IPS DF 6.9 (cell line): Measurements from ENCODE around the gene TRDMT1.

Source experiments
- DNase-seq: peaks from one replicate; pipeline ENCODE4 v3.0.0-alpha.2; 2013; ENCODE audit warnings: low read depth, low spot score
- H3K27ac ChIP-seq: one replicate; pipeline ENCODE4 v1.5.1; 2013; ENCODE audit warnings: low read length, control low read depth
- H3K27me3 ChIP-seq: 2 replicates; pipeline ENCODE4 v1.6.1; 2013; ENCODE audit warnings: mild to moderate bottlenecking, low read length; ENCODE audit not compliant: control insufficient read depth, insufficient read depth
- H3K36me3 ChIP-seq: 2 replicates; pipeline ENCODE4 v1.6.1; 2013; ENCODE audit warnings: low read length; ENCODE audit not compliant: control insufficient read depth, insufficient read depth
- H3K4me1 ChIP-seq: 2 replicates; pipeline ENCODE4 v1.6.1; 2013; ENCODE audit warnings: low read length; ENCODE audit not compliant: control insufficient read depth, insufficient read depth
- H3K4me3 ChIP-seq: 2 replicates; pipeline ENCODE4 v1.5.1; 2013; ENCODE audit warnings: mild to moderate bottlenecking, low read length
- H3K9me3 ChIP-seq: 2 replicates; pipeline ENCODE4 v1.6.1; 2013; ENCODE audit warnings: low read length, inconsistent platforms; ENCODE audit not compliant: control insufficient read depth, insufficient read depth
- WGBS: extraction: QIAGEN DNeasy Blood & Tissue Kit; methylation state at CpG from one replicate; pipeline ENCODE4 v1.1.7; 2013; ENCODE audit warnings: mixed read lengths, missing lambda C conversion rate; ENCODE audit not compliant: insufficient read length, insufficient coverage; 5-methylcytosine and 5-hydroxymethylcytosine counted together

The TRDMT1 gene

GRCh38 chr10:17155826-17156225, 45.6 kb downstream of the TRDMT1 start:
- no peaks in the 10 kb centered on the region for H3K27me3 ChIP-seq
- H3K27ac ChIP-seq = no peak overlapping the region
- no peaks in the 10 kb centered on the region for H3K4me1 ChIP-seq
- H3K36me3 ChIP-seq = no peaks in the 10 kb centered on the region
- H3K4me3 ChIP-seq = no peak overlapping the region
- no peak for DNase-seq
- H3K9me3 ChIP-seq = no peaks in the 10 kb centered on the region

- no peak for DNase-seq
- no peaks in the 10 kb centered on the region for H3K36me3 ChIP-seq
- no peak overlapping the region for H3K4me3 ChIP-seq
- H3K27me3 ChIP-seq = no peaks in the 10 kb centered on the region
- H3K9me3 ChIP-seq = no peaks in the 10 kb centered on the region
- H3K27ac ChIP-seq = no peak overlapping the region
- no peaks in the 10 kb centered on the region for H3K4me1 ChIP-seq
Observed at GRCh38 chr10:17154116-17154515, 47.4 kb downstream of the TRDMT1 start.

GRCh38 chr10:17153321-17153720, 48.2 kb downstream of the TRDMT1 start:
- H3K36me3 ChIP-seq = no peaks in the 10 kb centered on the region
- no peaks in the 10 kb centered on the region for H3K4me1 ChIP-seq
- H3K4me3 ChIP-seq = no peak overlapping the region
- DNase-seq = no peak
- H3K27ac ChIP-seq = no peak overlapping the region
- H3K27me3 ChIP-seq = no peaks in the 10 kb centered on the region
- no peaks in the 10 kb centered on the region for H3K9me3 ChIP-seq
- no CpG with 5 or more reads among the region's 5 CpGs for WGBS

- Histone ChIP-seq H3K4me1 (0 out of 2 replicates have a peak, but pooled peaks cover 1% of the 10 kb centered on the region), H3K9me3 (no peaks in the 10 kb centered on the region), H3K4me3 (no peak overlapping the region), H3K36me3 (no peaks in the 10 kb centered on the region), H3K27ac (no peak overlapping the region), H3K27me3 (no peaks in the 10 kb centered on the region)
- WGBS = no CpG with 5 or more reads among the region's 1 CpG
- DNase-seq = no peak
Observed at GRCh38 chr10:17151716-17152115, 49.8 kb downstream of the TRDMT1 start.

- H3K4me1 ChIP-seq = 0 out of 2 replicates have a peak, but pooled peaks cover 1% of the 10 kb centered on the region
- no peaks in the 10 kb centered on the region for H3K9me3 ChIP-seq
- no peak overlapping the region for H3K4me3 ChIP-seq
- H3K27me3 ChIP-seq = no peaks in the 10 kb centered on the region
- no peak for DNase-seq
- WGBS = no CpG with 5 or more reads among the region's 5 CpGs
- H3K27ac ChIP-seq = no peak overlapping the region
- H3K36me3 ChIP-seq = no peaks in the 10 kb centered on the region
Observed at GRCh38 chr10:17147884-17148489, 53.5 kb downstream of the TRDMT1 start.

- no CpG with 5 or more reads among the region's 3 CpGs for WGBS
- Histone ChIP-seq H3K9me3 (no peaks in the 10 kb centered on the region), H3K27me3 (no peaks in the 10 kb centered on the region), H3K27ac (no peak overlapping the region), H3K4me3 (no peak overlapping the region), H3K4me1 (0 out of 2 replicates have a peak, but pooled peaks cover 1% of the 10 kb centered on the region), H3K36me3 (no peaks in the 10 kb centered on the region)
- DNase-seq = no peak
Observed at GRCh38 chr10:17146892-17147291, 54.6 kb downstream of the TRDMT1 start.

GRCh38 chr10:17145239-17145638, 56.2 kb downstream of the TRDMT1 start:
- no peak for DNase-seq
- Histone ChIP-seq H3K36me3 (no peaks in the 10 kb centered on the region), H3K4me3 (no peak overlapping the region), H3K27me3 (no peaks in the 10 kb centered on the region), H3K4me1 (0 out of 2 replicates have a peak, but pooled peaks cover 1% of the 10 kb centered on the region), H3K9me3 (no peaks in the 10 kb centered on the region), H3K27ac (no peak overlapping the region)
- WGBS = no CpG with 5 or more reads among the region's 1 CpG

GRCh38 chr10:17144757-17145156, 56.7 kb downstream of the TRDMT1 start:
- Histone ChIP-seq H3K27me3 (no peaks in the 10 kb centered on the region), H3K36me3 (no peaks in the 10 kb centered on the region), H3K9me3 (no peaks in the 10 kb centered on the region), H3K4me3 (no peak overlapping the region), H3K27ac (no peak overlapping the region), H3K4me1 (0 out of 2 replicates have a peak, but pooled peaks cover 1% of the 10 kb centered on the region)
- no peak for DNase-seq
- WGBS = no CpG with 5 or more reads among the region's 5 CpGs

- DNase-seq = no peak
- Histone ChIP-seq H3K4me3 (no peak overlapping the region), H3K4me1 (0 out of 2 replicates have a peak, but pooled peaks cover 1% of the 10 kb centered on the region), H3K36me3 (no peaks in the 10 kb centered on the region), H3K27me3 (no peaks in the 10 kb centered on the region), H3K9me3 (no peaks in the 10 kb centered on the region), H3K27ac (no peak overlapping the region)
- no CpG with 5 or more reads among the region's 2 CpGs for WGBS
Observed at GRCh38 chr10:17144032-17144431, 57.4 kb downstream of the TRDMT1 start.

GRCh38 chr10:17143055-17143690, 58.3 kb downstream of the TRDMT1 start:
- H3K9me3 ChIP-seq = no peaks in the 10 kb centered on the region
- H3K4me1 ChIP-seq = 0 out of 2 replicates have a peak, but pooled peaks cover 1% of the 10 kb centered on the region
- WGBS = no CpG with 5 or more reads among the region's 3 CpGs
- H3K4me3 ChIP-seq = no peak overlapping the region
- no peaks in the 10 kb centered on the region for H3K27me3 ChIP-seq
- no peak overlapping the region for H3K27ac ChIP-seq
- H3K36me3 ChIP-seq = no peaks in the 10 kb centered on the region
- DNase-seq = no peak
